ENCODE measurements around the gene SRPK2.

SRPK2 gene

GRCh38 chr7:105131033-105131656, 257.6 kb downstream of the SRPK2 start:
- Histone ChIP-seq H3F3A (ENCODE audit: low read depth) (no peaks in the 10 kb centered on the region), H3K27me3 (ENCODE audit: insufficient read depth, low read length, poor library complexity, severe bottlenecking) (no peaks in the 10 kb centered on the region), H3K9me2 (replicated peaks; ENCODE audit: low read depth, low read length) (no peaks in the 10 kb centered on the region), H3K4me2 (ENCODE audit: low read depth, low read length, poor library complexity, severe bottlenecking) (no peak overlapping the region), H3K9ac (ENCODE audit: low read depth, low read length, poor library complexity, severe bottlenecking) (no peak overlapping the region), H2AFZ (ENCODE audit: low read length) (no peak overlapping the region), H3K9me3 (ENCODE audit: insufficient read depth, low read depth, low read length) (no peaks in the 10 kb centered on the region), H3K4me1 (ENCODE audit: insufficient read depth, low read length, poor library complexity, severe bottlenecking) (peaks cover 6% of the 10 kb centered on the region), H3K79me2 (ENCODE audit: insufficient read depth, low read length) (peaks cover 4% of the 10 kb centered on the region), H4K20me1 (ENCODE audit: insufficient read depth, low read length, poor library complexity, severe bottlenecking) (peaks cover 5% of the 10 kb centered on the region), H3K4me3 (ENCODE audit: low read length, poor library complexity, severe bottlenecking) (no peak overlapping the region), H3K36me3 (ENCODE audit: insufficient read depth, low read length) (peaks cover 73% of the 10 kb centered on the region; the same call in 1 of the 2 replicates)
- no peak for TF ChIP-seq CTCF (conservative IDR thresholded peaks at IDR 0.05; ENCODE audit: low read length)
- no peak for TF ChIP-seq EZH2phosphoT487 (IDR thresholded peaks at IDR 0.05; ENCODE audit: borderline replicate concordance)

GRCh38 chr7:105130580-105130979, 258.1 kb downstream of the SRPK2 start:
- Histone ChIP-seq H2AFZ (ENCODE audit: low read length) (no peak overlapping the region), H4K20me1 (ENCODE audit: insufficient read depth, low read length, poor library complexity, severe bottlenecking) (peaks cover 5% of the 10 kb centered on the region), H3K9me3 (ENCODE audit: insufficient read depth, low read depth, low read length) (no peaks in the 10 kb centered on the region), H3F3A (ENCODE audit: low read depth) (no peaks in the 10 kb centered on the region), H3K36me3 (ENCODE audit: insufficient read depth, low read length) (peaks cover 74% of the 10 kb centered on the region; the same call in 1 of the 2 replicates), H3K4me3 (ENCODE audit: low read length, poor library complexity, severe bottlenecking) (no peak overlapping the region), H3K9me2 (replicated peaks; ENCODE audit: low read depth, low read length) (no peaks in the 10 kb centered on the region), H3K79me2 (ENCODE audit: insufficient read depth, low read length) (peaks cover 3% of the 10 kb centered on the region), H3K4me2 (ENCODE audit: low read depth, low read length, poor library complexity, severe bottlenecking) (no peak overlapping the region), H3K9ac (ENCODE audit: low read depth, low read length, poor library complexity, severe bottlenecking) (no peak overlapping the region), H3K4me1 (ENCODE audit: insufficient read depth, low read length, poor library complexity, severe bottlenecking) (peaks cover 6% of the 10 kb centered on the region), H3K27me3 (ENCODE audit: insufficient read depth, low read length, poor library complexity, severe bottlenecking) (no peaks in the 10 kb centered on the region)
- TF ChIP-seq CTCF (conservative IDR thresholded peaks at IDR 0.05; ENCODE audit: low read length): no peak

GRCh38 chr7:105130048-105130447, 258.7 kb downstream of the SRPK2 start:
- Histone ChIP-seq H3K79me2 (ENCODE audit: insufficient read depth, low read length) (peaks cover 3% of the 10 kb centered on the region), H3K4me2 (ENCODE audit: low read depth, low read length, poor library complexity, severe bottlenecking) (no peak overlapping the region)

More at GRCh38 chr7:105130048-105130447, 258.7 kb downstream of the SRPK2 start:
- Histone ChIP-seq H3K9me3 (ENCODE audit: insufficient read depth, low read depth, low read length) (no peaks in the 10 kb centered on the region), H3K4me1 (ENCODE audit: insufficient read depth, low read length, poor library complexity, severe bottlenecking) (peaks cover 6% of the 10 kb centered on the region), H3K27me3 (ENCODE audit: insufficient read depth, low read length, poor library complexity, severe bottlenecking) (no peaks in the 10 kb centered on the region), H3K9me2 (replicated peaks; ENCODE audit: low read depth, low read length) (no peaks in the 10 kb centered on the region), H3K4me3 (ENCODE audit: low read length, poor library complexity, severe bottlenecking) (no peak overlapping the region), H3K9ac (ENCODE audit: low read depth, low read length, poor library complexity, severe bottlenecking) (no peak overlapping the region), H2AFZ (ENCODE audit: low read length) (no peak overlapping the region), H3K36me3 (ENCODE audit: insufficient read depth, low read length) (peaks cover 79% of the 10 kb centered on the region; the same call in 1 of the 2 replicates), H4K20me1 (ENCODE audit: insufficient read depth, low read length, poor library complexity, severe bottlenecking) (peaks cover 5% of the 10 kb centered on the region), H3F3A (ENCODE audit: low read depth) (no peaks in the 10 kb centered on the region)
- no peak for TF ChIP-seq CTCF (conservative IDR thresholded peaks at IDR 0.05; ENCODE audit: low read length)
- no peak for TF ChIP-seq EZH2phosphoT487 (IDR thresholded peaks at IDR 0.05; ENCODE audit: borderline replicate concordance)

All from Loucy (cell line).